K562 (cell line): ENCODE measurements around the gene LAMTOR4. TPM values are rescaled to one million over a fixed set of nuclear protein-coding genes. Genes with fewer than 3 reads are reported as not detected.

Experiments used
- ATF6 ChIP-seq: sonication (generic); formaldehyde crosslinking; IDR thresholded peaks from 2 replicates; pipeline ENCODE4 v1.4.0; 2020; ENCODE audit warnings: mild to moderate bottlenecking, missing genetic modification reagents
- EP400 ChIP-seq: fragments of 450-650 bp; IDR thresholded peaks from 2 replicates; pipeline ENCODE4 v1.6.1; 2017; ENCODE audit warnings: antibody characterized with exemption, mild to moderate bottlenecking, moderate library complexity
- HMG20A ChIP-seq: fragments of 450-650 bp; formaldehyde crosslinking; conservative IDR thresholded peaks from 2 replicates; pipeline ENCODE4 v1.4.0; 2020; ENCODE audit warnings: mild to moderate bottlenecking, mixed read lengths
- JUN ChIP-seq, 2 experiments: sonication (generic) in 1 of 2; formaldehyde crosslinking in 1 of 2; IDR thresholded peaks; 2 replicates each; pipeline versions ENCODE4 v1.6.1 to v1.8.0; 2012 to 2022; ENCODE audit warnings: borderline replicate concordance in 2 of 2, mild to moderate bottlenecking in 2 of 2, improper control_type of control experiment in 1 of 2, low read depth in 1 of 2, low read length in 1 of 2, missing genetic modification reagents in 1 of 2
- PTRF ChIP-seq: fragments of 450-650 bp; IDR thresholded peaks from 2 replicates; pipeline ENCODE4 v1.6.1; 2016; ENCODE audit warnings: mild to moderate bottlenecking, missing genetic modification characterization, missing compliant biosample characterization
- ZBTB33 ChIP-seq: sonication (generic); formaldehyde crosslinking; IDR thresholded peaks from 2 replicates; pipeline ENCODE4 v1.8.1; 2023; ENCODE audit warnings: mild to moderate bottlenecking, missing genetic modification reagents
- ZBTB34 ChIP-seq: fragments of 250-450 bp; sonication (Bioruptor Pico); IDR thresholded peaks from 2 replicates; pipeline ENCODE4 v1.8.0; 2021; ENCODE audit warnings: mild to moderate bottlenecking, moderate library complexity
- ZFPM2 ChIP-seq: fragments of 250-450 bp; sonication (Bioruptor Pico); IDR thresholded peaks from 2 replicates; pipeline ENCODE4 v1.5.1; 2022; ENCODE audit warnings: mild to moderate bottlenecking
- ZNF134 ChIP-seq: fragments of 250-450 bp; sonication (Bioruptor Pico); conservative IDR thresholded peaks from 2 replicates; pipeline ENCODE4 v1.4.0; 2020
- ZNF316 ChIP-seq: fragments of 450-650 bp; IDR thresholded peaks from 2 replicates; pipeline ENCODE4 v1.6.1; 2016
- ZNF318 ChIP-seq, 2 experiments: fragments of 450-650 bp; IDR thresholded peaks; 2 replicates each; pipeline ENCODE4 v1.6.1; 2016; ENCODE audit warnings: mild to moderate bottlenecking in 2 of 2, borderline replicate concordance in 1 of 2, low read depth in 1 of 2, moderate library complexity in 1 of 2
- ZNF561 ChIP-seq: fragments of 450-650 bp; formaldehyde crosslinking; conservative IDR thresholded peaks from 2 replicates; pipeline ENCODE4 v1.4.0; 2020; ENCODE audit warnings: mild to moderate bottlenecking, moderate library complexity
- polyA plus RNA-seq, 8 experiments: library from polyadenylated mRNA; depleted of rRNA in 4 of 8; stranded (reverse) in 5 of 8; unstranded in 3 of 8; fragments of >200 nt; fragmentation: Nextera tagmentation in 2 of 8; fragmentation: Illumina TruSeq in 1 of 8; extraction: Ambion mirVana in 2 of 8; extraction: Trizol in 1 of 8; gene quantifications; 2 replicates each; pipeline versions ENCODE4 v1.2.1 to v1.2.3, GENCODE V29; 2011 to 2014; ENCODE audit warnings: inconsistent platforms in 1 of 8, missing spikeins in 1 of 8
- total RNA-seq, 7 experiments: library from RNA; depleted of rRNA in 6 of 7; stranded (reverse); fragments of >200 nt in 6 of 7; fragmentation: Illumina TruSeq in 2 of 7; extraction: Trizol in 2 of 7; gene quantifications; 2 replicates each; pipeline versions ENCODE4 v1.2.1 to v1.2.3, GENCODE V29; 2011 to 2021; ENCODE audit warnings: low replicate concordance in 1 of 7

The LAMTOR4 gene
- total and polyA plus RNA-seq, 9 of the 15 experiments (the other 6 are each of a cell fraction or from before 2014, with no cell fraction given) = 79.6 to 314 (median 195) TPM

GRCh38 chr7:100157334-100158228 is 8.9 kb downstream of the LAMTOR4 start (continued):
- TF ChIP-seq ZFPM2 (CRISPR knock-in tag) (no peak), ATF6 (no peak), ZBTB33 (0 out of 2 replicates have a peak, but pooled peaks have one; percentile 48), ZNF134 (CRISPR knock-in tag) (no peak), EP400 (peak; percentile 55; the same call in 1 of the 2 replicates), JUN (IDR thresholded peaks at IDR 0.05; ENCODE audit: borderline replicate concordance, low read depth, low read length) (peak; percentile 94), JUN (CRISPR knock-in tag; IDR thresholded peaks at IDR 0.05; ENCODE audit: borderline replicate concordance) (0 out of 2 replicates have a peak, but pooled peaks have one; percentile 62), HMG20A (no peak), ZNF318 (IDR thresholded peaks at IDR 0.05; ENCODE audit: borderline replicate concordance in 1 of 2, low read depth in 1 of 2) (peak in 1 of 2 experiments; percentile 61; a peak in 1 of 4 replicates), ZNF316 (no peak), ZNF561 (CRISPR knock-in tag) (no peak), PTRF (tag) (no peak), ZBTB34 (CRISPR knock-in tag) (no peak)
